Femur (tissue), 1 donor: ENCODE results near the gene CDC45.
"Not testable (repeated sequence)": the region's sequence is repeated elsewhere in the genome, so short reads cannot be mapped to it uniquely, and the experiment has no call there.

Experiments
- DNase-seq: peaks from one replicate; pipeline ENCODE4 v3.0.0-alpha.2; 2017

Gene CDC45

GRCh38 chr22:19517919-19518611, 38.3 kb downstream of the CDC45 start:
- DNase-seq: no peak

DNA sequence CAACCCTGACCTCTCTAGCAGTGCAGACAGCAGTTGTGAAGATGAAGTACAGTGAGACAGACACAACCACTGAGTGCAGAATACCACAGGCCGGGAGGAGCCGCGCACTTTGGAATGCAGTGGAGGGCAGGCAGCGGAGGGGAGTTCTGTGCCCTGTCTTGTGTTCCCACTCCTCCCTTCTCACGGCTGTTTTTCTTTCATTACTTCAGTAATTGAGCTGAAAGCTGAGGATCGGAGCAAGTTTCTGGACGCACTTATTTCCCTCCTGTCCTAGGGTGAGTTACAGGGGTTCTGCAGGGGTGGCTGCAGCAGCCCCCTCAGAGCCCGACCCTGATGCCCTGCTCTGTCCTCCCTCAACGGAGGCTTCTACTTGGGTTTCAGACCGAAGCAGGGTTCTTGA, 38.9 kb downstream of the CDC45 start:
- no peak for DNase-seq

DNA sequence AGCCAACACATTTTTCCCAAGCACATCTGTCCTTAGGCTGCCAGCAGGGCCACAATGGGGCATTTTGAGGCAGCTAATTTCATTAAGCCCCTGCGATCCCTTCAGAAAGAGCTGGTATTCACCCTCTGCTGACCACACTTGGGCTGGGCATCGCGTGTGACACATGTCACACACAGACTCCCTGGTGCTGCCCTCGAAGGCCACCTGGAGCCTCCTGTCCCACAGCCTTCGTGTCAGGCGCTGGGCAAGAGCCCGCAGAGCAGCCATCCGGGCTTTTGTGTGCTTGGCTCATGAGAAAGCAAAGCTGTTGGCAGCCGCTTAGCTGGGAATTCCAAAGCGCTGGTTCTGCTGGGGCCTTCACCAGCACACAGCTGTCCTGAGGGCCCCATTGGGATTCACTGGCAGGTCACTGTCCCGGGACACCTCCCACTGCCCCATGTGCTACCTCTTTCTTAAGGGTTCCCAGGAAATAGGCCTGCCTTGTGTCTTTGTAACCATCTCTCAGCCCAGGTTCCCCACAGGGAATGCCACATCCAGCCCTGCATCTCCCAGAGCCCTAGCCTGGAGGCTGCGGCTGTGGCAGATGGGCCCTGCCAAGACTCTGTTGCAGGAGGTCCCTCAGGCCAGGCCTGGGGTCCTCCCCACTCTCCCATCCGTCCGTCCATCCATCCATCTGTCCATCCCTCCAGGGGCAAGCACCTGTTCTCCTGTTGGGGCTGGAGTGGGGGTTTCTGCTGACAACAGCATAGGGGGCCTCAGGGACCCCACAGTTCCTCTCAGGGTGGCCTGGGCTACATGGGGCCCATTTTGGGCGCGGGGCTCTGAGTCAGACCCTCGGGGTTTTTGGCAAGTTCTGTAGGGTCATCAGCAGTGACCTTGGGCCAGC, 39.6 kb downstream of the CDC45 start:
- no peak for DNase-seq

GRCh38 chr22:19520007-19520406, 40.3 kb downstream of the CDC45 start:
- DNase-seq: no peak

- DNase-seq: no peak
Measured at GRCh38 chr22:19520566-19521305, 41.0 kb downstream of the CDC45 start.

DNA sequence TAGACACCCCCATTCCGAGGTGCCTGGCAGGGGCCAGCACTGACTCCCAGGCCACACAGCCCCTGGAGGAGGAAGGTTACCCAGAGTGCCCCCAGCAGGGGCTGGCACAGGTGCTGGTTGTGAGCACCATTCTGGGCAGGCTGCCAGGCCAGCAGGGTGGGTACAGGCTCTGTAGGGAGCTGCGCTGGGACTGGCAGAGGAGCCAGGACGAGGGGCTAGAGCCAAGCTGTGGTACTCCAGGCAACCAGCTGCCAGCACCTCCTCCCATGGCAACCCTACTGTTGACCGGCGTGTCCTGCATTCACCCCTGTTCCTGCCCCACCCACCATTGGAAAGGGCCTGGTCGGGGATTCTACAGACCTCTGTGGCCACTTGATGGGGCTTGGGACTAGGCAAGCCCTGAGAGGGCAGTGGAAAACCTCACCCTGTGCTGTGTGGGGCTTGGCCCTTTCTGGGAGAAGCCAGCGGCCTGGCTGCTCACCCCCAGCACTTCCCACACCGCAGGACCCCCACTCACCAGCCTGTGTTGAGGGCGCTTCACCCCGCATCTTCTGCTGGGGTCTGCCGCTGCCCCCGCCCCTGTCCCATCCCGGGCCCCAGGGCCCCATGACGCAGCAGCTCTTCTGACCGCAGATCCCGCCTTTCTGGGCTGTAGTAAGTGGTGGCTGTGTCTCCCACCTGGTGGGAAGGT, 42.6 kb downstream of the CDC45 start:
- DNase-seq: peak; percentile 67

DNA sequence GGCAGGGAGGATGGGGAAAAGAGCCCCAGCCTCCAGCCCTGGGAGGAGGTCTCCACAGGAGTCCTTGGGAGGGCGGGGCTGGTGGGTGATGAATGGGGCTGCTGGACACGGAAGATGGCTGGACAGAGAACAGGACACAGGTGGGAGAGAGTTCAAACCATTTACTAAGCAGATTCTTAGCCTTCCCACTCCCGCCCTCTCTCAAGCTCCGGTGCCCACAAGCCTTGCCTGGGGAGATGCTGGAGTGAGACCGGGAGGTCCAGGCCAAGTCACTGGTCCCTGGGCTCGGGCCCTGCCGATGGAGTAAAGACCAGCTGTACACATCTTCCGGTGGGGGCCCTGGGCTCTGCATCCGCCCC, 43.1 kb downstream of the CDC45 start:
- no peak for DNase-seq

DNA sequence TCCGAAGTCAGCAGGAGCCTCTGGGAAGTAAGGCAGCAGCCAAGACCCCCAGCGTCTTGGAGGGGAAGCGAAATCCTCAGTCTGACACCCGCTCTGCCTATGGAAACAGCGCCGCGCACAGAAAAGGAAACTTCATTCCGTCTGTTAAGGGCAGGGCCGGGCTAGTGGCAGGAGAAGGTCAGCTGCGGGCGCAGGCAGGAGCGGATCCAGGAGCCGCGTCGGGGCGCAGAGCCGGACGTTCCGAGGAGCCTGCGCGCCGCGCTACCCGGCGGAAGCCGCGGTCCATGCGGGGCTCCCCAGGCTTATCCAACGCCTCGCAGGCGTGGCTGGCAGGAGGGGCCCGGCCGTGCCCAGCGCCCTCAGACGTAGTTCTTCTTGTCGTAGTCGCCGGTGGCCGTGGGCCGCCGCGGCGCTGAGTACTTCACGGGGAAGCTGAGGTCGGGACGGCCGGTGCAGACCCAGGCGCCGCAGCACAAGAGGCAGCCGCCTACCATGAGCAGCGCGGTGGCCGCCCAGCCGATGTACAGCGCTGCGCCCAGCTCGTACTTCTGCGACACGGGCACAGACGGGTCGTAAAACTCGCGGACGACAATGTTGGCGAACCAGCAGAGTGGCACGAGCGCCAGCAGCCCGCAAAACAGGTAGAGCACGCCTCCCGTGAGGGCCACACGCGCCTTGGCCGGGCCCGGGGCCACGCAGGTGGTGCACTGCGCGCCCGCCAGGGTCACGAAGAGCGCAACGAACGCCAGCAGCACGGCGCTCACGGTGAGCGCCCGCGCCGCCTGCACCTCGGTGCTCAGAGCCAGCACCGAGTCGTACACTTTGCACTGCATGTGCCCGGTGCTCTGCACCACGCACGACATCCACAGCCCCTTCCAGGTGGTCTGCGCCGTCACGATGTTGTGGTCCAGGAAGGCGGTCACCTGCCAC, 43.8 kb downstream of the CDC45 start:
- DNase-seq: no peak

- peak; percentile 57 for DNase-seq
Measured at GRCh38 chr22:19524170-19525115, 44.7 kb downstream of the CDC45 start, which contains the start of gene CLDN5. Gene CLDN5, minus strand, starts transcription at chr22:19524410. Its CDS starts 155 bp downstream, at chr22:19524255.

DNA sequence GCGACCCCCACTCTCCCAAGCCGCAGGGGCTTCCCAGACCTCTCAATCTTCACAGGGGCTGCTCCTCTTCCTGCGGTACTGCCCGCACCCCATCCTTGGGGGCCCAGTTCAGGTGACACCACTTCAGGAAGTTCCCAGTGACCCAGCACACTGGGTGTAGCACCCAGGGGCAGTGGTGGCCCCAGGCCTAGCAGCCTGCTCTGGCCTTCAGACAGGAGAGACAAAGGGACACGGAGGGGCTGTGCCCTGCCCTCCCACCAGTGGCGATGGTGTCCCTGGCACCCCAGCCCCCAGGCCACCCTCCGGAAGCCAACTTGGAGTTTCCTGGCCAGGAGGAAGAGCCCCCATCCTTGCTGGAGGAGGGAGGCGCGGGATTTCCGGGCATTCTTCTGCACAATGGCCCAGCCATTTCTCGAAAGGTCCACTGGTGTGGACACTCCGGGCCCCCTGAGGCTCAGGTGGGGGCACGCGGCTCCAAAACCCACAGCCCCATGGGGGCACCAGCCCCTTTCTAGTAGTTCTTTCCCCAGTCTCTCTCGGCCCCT, 45.5 kb downstream of the CDC45 start:
- no peak for DNase-seq

DNA sequence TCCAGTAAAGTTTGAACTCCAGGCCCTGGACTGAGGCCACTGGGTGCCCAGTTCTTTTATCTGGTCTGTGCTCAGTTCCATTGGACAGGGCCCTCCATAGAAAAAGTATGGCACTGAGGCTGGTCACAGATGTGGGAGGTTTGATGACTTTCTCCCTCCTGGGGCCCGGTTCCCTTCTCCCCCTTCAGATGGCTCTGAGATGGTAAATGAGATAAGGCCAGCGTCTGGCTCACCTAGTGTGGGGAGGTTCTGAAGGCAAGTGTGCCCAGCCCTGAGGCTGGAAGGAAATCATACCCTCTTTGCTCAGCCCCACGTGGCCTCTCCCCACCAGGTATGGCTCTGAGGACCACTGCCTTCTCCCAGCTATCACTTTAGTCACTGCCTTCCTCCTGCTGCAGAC, 45.9 kb downstream of the CDC45 start:
- no peak for DNase-seq

GRCh38 chr22:19526076-19526701, 46.5 kb downstream of the CDC45 start:
- DNase-seq: no peak

- DNase-seq: no peak
Measured at GRCh38 chr22:19526702-19527111, 47.0 kb downstream of the CDC45 start.

DNA sequence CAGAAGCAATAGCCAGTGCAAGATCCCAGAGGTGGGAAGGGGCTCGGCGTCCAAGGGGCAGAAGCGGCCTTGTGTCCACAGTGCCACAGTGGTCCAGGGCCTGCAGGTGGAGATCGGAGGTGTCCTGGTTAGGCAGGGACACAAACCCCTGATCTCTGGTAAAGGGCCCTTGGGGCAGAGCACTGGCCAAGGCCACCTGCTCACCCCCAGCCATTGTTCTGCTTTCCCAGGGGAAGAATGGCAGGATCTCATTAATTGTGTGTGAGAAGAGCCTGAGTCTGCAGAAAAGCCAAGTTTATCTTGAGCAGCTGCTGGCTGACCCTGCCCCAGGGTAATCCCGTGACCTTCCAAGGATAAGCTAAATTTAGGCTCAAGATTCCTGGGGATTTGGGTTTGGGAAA, 47.6 kb downstream of the CDC45 start:
- DNase-seq: no peak

GRCh38 chr22:19527861-19528417, 48.2 kb downstream of the CDC45 start:
- DNase-seq: no peak

DNA sequence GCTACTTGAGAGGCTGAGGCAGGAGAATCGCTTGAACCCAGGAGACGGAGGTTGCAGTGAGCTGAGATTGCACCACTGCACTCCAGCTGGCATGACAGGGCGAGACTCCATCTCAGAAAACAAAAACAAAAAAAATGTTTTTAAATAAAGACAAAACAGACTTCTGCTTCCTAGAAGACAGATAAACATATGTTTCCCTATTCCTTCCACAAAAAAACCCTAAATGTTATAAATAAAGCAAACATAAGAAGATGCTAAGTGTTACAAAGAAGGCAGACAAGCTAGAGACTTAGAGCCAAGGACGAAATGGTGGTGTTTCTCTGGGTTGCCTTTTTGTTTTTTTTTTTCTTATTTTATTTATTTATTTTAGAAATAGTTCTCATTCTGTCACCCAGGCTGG, 50.1 kb downstream of the CDC45 start:
- DNase-seq: no peak

- no peak for DNase-seq
Measured at GRCh38 chr22:19530751-19531150, 51.0 kb downstream of the CDC45 start.

GRCh38 chr22:19531327-19531726, 51.6 kb downstream of the CDC45 start:
- not testable (repeated sequence) for DNase-seq

DNA sequence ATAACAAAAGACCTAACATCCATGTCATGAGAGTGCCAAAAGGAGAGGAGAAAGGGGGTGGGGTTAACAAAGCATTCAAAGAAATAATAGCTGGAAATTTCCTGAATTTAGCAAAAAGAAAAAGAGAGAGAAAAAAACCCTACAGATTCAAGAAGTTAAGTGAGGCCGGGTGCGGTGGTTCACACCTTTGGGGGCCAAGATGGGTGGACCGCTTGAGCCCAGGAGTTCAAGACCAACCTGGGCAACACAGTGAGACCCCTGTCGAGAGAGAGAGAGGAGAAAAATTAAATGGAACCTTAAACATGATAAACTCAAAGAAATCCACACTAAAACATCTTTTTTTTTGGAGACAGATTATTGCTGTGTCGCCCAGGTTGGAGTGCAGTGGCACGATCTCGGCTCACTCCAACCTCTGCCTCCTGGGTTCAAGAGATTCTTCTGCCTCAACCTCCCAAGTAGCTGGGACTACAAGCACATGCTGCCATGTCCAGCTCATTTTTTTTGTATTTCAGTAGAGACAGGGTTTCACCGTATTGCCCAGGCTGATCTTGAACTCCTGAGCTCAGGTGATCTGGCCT, 53.4 kb downstream of the CDC45 start:
- DNase-seq: no peak
